SIG-M5 treated with dmso at 0.1 percent for 504 hours (cell line): Measurements from ENCODE around the gene PHYHD1.

Source experiments
- DNase-seq: peaks from one replicate; lab custom pipeline; 2025; ENCODE audit not compliant: unreplicated experiment; lab: John Stamatoyannopoulos, UW

The PHYHD1 gene

DNA sequence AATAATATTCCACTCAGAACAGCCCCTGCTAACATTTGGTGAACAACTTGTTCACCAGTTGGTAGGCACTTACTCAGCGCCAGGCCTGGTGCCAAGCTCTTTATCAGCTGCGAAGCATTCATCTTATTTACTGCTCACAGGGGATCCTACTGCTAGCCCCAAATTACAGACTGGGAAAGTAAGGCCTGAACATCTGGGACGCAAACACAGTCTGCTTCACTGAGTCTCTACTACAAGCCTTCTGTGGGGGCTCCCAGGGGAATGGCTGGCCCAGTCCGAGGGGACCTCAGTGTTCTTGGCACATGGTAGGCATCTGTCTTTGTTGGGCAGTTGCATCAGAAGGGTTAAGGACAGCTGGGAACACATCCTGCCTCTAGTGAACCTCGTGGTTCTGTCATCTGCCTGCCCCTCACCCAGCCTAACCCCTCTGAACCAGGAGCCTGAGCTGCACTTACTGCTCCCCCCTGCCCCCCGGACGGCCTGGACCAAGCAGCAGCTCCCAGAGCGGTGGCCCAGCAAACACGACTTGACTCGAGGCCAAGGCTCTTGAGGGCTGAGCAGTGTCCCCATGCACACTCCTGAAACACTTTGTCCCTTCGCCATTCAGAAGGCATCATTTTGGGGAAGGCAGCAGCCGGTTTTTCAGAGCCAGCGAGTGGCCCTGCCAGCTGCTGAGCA is at the start of gene PHYHD1:
PHYHD1 (plus strand) TSS at position 602 of the 678 bp plus-strand sequence. CDS start 1,342 bp downstream, outside the sequence.
- no peak for DNase-seq

DNA sequence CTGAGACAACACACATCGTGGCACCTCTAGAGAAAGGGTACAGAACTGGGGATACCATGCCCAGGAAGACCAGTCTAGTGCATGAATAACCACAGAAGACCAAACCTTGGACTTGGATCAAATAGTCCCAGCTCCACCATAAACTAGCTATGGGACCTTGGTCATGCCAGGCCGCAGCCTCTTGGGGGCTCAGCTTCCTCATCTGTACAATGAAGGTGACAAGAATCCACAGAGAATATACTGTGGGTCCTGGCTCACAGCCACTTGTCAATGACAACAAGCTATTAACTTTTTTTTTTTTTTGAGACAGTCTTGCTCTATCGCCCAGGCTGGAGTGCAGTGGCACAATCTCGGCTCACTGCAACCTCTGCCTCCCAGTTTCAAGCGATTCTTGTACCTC is 42.9 kb upstream of the PHYHD1 start:
- DNase-seq = no peak

DNA sequence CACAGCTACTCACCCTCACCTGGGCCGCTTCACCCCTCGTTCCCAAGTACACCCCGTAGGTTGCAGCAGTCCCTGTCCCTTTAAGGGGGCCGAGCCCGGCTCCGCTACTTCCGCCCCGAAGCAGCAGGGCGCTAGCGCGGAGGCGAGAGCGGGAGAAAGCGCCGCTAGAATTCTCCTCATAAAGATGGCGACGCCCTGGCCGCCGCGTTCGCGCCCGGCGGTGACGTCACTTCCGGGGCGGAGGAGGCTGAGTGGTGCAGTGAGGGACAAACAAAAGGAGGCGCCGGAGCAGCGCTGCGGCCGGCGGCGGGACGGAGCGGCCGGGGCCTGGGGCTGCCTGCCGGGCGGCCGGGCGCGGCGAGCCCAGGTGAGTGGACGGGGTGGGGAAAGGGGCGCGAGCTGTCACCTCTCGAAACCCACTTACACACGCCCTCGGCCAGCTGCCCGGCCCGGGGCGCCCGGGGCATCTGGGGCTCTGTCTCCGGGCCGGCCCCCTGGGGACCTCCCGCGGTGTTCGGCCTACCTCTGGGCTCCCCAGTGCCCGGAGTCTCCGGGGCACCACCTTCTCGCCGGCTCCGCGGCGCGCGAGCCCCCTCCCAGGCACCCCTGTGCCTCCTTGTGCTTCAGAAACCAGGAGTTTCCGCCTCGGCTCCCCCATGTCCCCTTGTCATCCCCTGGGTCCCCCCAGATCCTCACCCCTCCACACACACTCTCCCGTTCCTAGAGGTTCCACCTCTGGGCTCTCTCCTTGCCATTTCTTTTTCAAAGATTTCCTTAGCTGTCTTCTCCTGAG is 38.7 kb upstream of the PHYHD1 start, which contains the start of the genes KYAT1 and LRRC8A:
KYAT1 (minus strand) TSS at position 67 of the 793 bp plus-strand sequence. CDS start 36,545 bp downstream, outside the sequence.
LRRC8A (plus strand) TSS at position 250 of the 793 bp plus-strand sequence. CDS start 25,032 bp downstream, outside the sequence.
- peak; percentile 95 for DNase-seq

DNA sequence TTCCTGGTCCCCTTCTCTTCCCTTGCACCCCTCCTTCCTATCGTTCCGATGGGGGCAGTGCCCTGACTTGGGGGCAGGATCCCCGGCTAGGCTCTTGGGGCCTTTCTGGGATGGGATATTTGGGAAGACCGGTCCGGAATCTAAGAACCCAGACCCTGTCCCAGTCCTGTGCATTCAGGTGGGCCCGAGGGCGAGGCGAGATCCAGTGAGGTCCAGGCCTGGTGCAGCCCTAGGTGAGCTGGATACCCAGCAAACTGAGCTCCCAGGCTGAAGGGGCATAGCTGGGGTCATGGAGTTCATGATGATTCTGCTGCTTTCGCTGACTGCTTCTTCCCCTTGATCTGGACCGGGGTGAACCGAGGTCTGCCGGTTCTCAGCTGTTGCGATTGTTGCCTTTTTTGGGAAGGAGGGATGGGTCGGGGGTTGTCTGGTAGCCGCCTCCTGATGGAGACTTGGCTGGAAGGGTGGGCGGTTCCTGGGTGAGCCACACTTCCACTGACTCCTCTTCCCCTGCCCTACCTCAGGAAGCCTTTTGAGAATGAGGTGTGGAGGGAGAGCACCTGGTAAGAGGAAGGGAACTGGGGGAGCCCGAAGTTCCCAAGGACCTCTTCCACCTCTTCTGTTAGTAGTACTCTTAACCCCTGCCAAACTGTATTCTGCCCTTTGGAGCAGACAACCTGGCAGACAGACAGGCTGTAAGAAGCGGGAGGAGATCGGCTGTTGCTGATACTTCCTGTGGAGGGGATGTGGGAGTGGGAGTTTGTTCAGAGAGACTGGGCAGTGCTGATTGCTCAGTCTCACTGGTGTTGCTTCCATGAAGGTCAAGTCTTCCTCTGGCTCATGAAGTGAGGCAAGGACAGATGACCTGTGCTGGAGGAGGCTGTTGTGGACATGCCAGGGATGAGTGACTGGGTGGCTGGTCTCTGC is 37.8 kb upstream of the PHYHD1 start:
- DNase-seq = no peak

DNA sequence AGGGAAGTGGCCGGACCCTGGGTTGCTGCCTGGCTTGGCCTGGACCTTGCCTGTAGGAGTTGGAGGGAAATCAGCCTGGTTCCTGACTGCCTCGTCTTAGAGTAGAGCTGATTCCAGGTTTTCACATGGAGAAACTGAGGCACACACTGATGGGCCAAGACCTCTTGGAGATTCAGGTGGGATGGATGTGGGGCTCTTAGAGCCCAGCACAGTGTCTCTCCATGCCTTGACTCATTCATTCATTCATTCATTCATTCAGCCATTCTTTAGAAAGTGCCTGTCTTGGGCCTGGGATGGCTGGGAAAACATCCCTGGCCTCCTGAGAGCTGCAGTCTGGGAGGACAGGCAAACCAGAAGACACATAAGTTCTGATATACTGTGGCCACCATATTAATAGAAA is 36.6 kb upstream of the PHYHD1 start:
- no peak for DNase-seq

- DNase-seq = no peak
These were observed 35.4 kb upstream of the PHYHD1 start for GRCh38 chr9:128885376-128885775.

GRCh38 chr9:128885798-128886197 is 35.0 kb upstream of the PHYHD1 start:
- no peak for DNase-seq

GRCh38 chr9:128886211-128886891 is 34.4 kb upstream of the PHYHD1 start:
- no peak for DNase-seq

GRCh38 chr9:128887049-128887448 is 33.7 kb upstream of the PHYHD1 start:
- DNase-seq = no peak

DNA sequence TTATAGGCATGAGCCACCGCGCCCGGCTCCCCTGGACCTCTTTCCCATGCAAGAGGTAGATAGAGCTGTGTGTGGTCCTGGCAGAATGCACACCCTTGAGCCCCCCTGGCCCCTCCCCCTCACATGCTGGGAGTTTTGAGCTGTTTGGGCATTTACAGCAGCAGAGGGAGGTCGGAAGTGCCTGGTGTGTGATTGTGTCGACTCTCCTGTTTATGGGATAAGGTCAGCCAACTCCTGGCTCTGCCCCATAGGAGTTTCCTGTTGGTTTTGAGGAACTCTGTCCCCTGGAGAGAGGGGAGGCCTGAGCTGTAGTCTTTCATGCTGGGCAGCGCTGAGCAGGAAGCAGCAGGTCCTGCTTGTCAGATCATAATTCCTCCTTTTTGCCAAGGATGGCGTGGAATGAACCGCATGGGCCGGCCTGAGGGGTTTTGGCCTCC is 32.9 kb upstream of the PHYHD1 start:
- no peak for DNase-seq

DNA sequence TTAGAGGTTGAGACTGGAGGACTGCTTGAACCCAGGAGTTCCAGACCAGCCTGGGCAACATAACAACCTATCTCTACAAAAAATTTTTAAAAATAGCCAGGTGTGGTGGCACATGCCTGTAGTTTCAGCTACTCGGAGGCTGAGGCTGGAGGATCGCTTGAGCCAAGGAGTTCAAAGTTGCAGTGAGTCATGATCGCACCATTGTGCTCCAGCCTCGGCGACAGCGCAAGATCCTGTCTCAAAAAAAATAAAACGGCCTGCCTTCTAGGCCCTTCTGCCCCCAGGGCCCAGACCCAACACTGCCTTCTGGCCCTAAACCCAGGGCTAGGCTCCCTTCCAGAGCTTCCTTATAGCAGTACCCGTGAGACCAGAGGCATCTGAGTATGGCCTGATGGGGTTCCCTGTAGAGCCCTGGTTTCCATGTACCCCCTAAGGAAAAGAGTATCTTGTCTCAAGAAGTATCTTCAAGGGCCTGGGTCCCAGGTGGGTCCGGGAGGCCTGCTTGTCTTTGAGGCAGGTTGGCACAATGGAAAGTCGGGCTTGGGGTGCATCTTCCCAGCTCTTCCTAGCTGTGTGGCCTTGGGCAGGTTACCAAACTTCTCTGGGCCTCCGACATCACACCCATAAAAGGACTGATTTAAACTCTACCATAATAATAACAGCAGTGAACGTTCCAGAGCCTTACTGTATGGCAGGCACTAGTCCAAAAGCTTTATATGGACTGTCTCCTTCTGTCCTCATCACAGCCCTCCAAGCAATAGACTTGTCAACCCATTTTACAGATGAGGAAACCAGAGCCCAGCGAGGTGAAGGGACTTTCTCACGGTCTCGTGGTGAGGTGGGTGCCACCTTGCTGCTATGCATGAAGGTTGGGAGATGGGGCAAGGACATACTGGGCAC is 29.2 kb upstream of the PHYHD1 start:
- no peak for DNase-seq

DNA sequence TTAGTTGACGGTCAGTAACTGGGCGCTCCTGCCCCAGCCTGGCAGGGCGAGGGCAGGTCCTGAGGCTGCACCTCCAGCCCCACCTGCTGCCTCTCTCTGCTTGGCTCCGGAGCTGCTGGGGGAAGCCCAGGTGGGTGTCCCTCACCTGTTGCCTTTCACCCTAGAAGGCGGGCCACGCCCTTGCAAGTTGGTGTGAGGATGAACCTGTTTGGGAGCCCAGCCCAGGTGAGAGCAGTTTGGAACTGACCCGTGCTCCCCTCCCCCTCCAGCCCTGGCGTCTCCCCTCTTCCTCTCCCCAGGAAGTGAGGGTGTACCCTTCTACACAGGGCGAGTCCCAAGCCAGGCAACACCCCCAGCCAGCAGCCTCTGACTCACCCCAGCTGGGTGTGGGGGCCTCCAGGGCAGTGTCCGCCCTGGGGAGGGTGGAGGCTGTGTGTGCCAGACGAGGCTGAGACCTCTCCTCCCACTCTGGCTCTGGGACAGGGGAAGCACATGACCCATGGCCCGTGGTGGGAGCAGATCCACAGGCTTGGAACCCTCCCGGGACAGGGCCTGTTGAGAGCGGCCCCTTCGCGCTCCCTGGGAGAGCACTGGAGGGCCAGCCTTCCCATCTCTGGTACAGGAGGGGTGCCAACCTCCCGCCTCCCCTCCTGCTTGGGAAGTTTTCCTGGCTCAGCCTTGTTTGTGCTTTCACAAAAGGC is 28.4 kb upstream of the PHYHD1 start:
- peak; percentile 31 for DNase-seq

- no peak for DNase-seq
These were observed 27.4 kb upstream of the PHYHD1 start for GRCh38 chr9:128893354-128893753.

GRCh38 chr9:128894764-128895163 is 26.0 kb upstream of the PHYHD1 start:
- no peak for DNase-seq

GRCh38 chr9:128895556-128895955 is 25.2 kb upstream of the PHYHD1 start:
- DNase-seq = no peak

- no peak for DNase-seq
These were observed 22.4 kb upstream of the PHYHD1 start for GRCh38 chr9:128898382-128898781.

- no peak for DNase-seq
These were observed 21.8 kb upstream of the PHYHD1 start for GRCh38 chr9:128898845-128899565.
